Cardiac atrium fibroblast (primary cell): ENCODE data around the gene ESPNL. TPM values are rescaled to one million over a fixed set of nuclear protein-coding genes. Genes with fewer than 3 reads are reported as not detected.

Source experiments
- total RNA-seq: library from RNA; depleted of rRNA; stranded (reverse); fragments of >200 nt; gene quantifications from 2 replicates; pipeline ENCODE4 v1.2.3, GENCODE V29; 2015

Gene ESPNL, protein sequence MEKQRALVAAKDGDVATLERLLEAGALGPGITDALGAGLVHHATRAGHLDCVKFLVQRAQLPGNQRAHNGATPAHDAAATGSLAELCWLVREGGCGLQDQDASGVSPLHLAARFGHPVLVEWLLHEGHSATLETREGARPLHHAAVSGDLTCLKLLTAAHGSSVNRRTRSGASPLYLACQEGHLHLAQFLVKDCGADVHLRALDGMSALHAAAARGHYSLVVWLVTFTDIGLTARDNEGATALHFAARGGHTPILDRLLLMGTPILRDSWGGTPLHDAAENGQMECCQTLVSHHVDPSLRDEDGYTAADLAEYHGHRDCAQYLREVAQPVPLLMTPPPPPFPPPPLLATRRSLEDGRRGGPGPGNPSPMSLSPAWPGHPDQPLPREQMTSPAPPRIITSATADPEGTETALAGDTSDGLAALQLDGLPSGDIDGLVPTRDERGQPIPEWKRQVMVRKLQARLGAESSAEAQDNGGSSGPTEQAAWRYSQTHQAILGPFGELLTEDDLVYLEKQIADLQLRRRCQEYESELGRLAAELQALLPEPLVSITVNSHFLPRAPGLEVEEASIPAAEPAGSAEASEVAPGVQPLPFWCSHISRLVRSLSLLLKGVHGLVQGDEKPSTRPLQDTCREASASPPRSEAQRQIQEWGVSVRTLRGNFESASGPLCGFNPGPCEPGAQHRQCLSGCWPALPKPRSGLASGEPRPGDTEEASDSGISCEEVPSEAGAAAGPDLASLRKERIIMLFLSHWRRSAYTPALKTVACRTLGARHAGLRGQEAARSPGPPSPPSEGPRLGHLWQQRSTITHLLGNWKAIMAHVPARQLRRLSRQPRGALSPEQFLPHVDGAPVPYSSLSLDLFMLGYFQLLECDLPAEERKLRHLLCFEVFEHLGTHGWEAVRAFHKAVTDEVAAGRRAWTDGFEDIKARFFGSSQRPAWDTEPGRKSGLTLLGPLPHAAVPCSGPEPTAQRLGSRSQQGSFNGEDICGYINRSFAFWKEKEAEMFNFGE
- under 0.01 and 0.16 TPM in 2 replicates for total RNA-seq

DNA sequence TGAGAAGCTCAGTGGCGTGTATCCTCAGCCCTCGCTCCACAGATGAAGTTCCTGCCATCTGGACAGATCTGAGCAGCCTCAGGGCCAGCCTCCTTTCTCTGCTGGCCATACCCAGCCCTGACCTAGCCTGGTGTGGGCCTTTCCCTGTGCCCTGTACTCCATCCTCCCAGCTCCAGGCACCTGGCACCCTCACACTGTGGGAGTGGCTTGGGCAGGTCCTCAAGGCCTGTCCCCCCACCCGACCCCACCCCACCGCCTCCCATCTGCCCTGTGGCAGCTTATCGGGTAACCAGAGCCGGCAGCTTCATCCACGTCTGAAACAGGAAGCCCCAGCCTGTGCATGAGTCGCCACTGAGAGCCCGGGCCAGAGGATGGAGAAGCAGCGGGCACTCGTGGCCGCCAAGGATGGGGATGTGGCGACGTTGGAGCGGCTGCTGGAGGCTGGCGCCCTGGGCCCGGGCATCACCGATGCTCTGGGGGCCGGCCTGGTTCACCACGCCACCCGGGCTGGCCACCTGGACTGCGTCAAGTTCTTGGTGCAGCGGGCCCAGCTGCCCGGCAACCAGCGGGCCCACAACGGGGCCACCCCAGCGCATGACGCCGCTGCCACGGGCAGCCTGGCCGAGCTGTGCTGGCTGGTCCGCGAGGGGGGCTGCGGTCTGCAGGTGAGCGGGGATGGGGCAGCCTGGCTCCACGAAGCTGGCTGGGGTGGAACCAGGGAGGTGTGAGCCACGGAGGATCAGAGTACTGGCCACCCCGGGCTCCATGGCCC, at the start of gene ESPNL:
Gene ESPNL (plus strand): TSS at position 292 of the 772 bp plus-strand sequence. CDS start 80 bp downstream, at position 372.

GRCh38 chr2:238060542-238061314, 39.4 kb upstream of the ESPNL start, which contains the start of gene SCLY:
Gene SCLY (plus strand): TSS chr2:238061001. CDS start chr2:238061055, 54 bp downstream.

GRCh38 chr2:238138331-238139195, 38.4 kb downstream of the ESPNL start, which contains the start of gene KLHL30:
Gene KLHL30 (plus strand): TSS chr2:238138668. CDS start chr2:238140755, 2,087 bp downstream.

GRCh38 chr2:238158509-238159070, 58.5 kb downstream of the ESPNL start, which contains the start of gene ERFE:
Gene ERFE (plus strand): TSS chr2:238158970. CDS start chr2:238159008, 38 bp downstream.

Other genes starting within 250 kb of the ESPNL start
- 8.1 and 13.8 TPM in 2 replicates for gene RAMP1, start 240.7 kb upstream of the ESPNL start, total RNA-seq
- gene UBE2F, start 133.3 kb upstream of the ESPNL start, total RNA-seq = 69.3 and 89.4 TPM in 2 replicates
- 9.9 and 14.6 TPM in 2 replicates for gene SCLY, start 39.3 kb upstream of the ESPNL start, total RNA-seq
- not detected in 2 replicates for gene KLHL30, start 38.3 kb downstream of the ESPNL start, total RNA-seq
- 7.3 and 24.2 TPM in 2 replicates for gene ERFE, start 58.6 kb downstream of the ESPNL start, total RNA-seq
- 12.8 and 18.0 TPM in 2 replicates for gene ILKAP, start 103.4 kb downstream of the ESPNL start, total RNA-seq
- gene HES6, start 139.7 kb downstream of the ESPNL start, total RNA-seq = 0.72 and 1.6 TPM in 2 replicates
- 2.9 and 3.2 TPM in 2 replicates for gene PER2, start 188.3 kb downstream of the ESPNL start, total RNA-seq
- 4.5 and 15.2 TPM in 2 replicates for gene TRAF3IP1, start 220.2 kb downstream of the ESPNL start, total RNA-seq